HCT116 (cell line): Measurements from ENCODE around the gene MTRR. TPM values are rescaled to one million over a fixed set of nuclear protein-coding genes. Genes with fewer than 3 reads are reported as not detected.

Source experiments
- ATAC-seq: fragments of 200-7000 bp; cut with Tn5 transposase; 2 replicates; pipeline ENCODE4 v1.9.1; 2020; ENCODE audit warnings: mild to moderate bottlenecking, moderate library complexity
- BruUV-seq: library from RNA; stranded (reverse); fragments of 400-500 nt; replicated peaks from 2 replicates; lab custom pipeline; 2021; lab: Mats Ljungman, UMichigan
- CTCF ChIA-PET: fragments of 300-600 bp; sonication (Branson Sonifier 250); formaldehyde crosslinking; loops from one replicate; lab custom pipeline; 2021; ENCODE audit warnings: antibody characterized with exemption; lab: Charles Lee
- POLR2A ChIA-PET: fragments of 300-600, 350-600 bp; sonication (Branson Sonifier 250); formaldehyde crosslinking; loops from one replicate; lab custom pipeline; 2021; ENCODE audit warnings: antibody characterized with exemption; lab: Charles Lee
- RAD21 ChIA-PET, 2 experiments: fragments of 300-600 bp; sonication (Branson Sonifier 250); formaldehyde crosslinking; loops; one replicate each; lab custom pipeline; 2023; ENCODE audit warnings: low total read pairs in 2 of 2; ENCODE audit not compliant: uncharacterized antibody in 2 of 2, unreplicated experiment in 2 of 2, low non-redundant PET in 1 of 2; lab: Charles Lee
- DNase-seq: peaks from one replicate; pipeline ENCODE4 v3.0.0-alpha.2; 2010; ENCODE audit warnings: low read depth, low spot score
- H2AFZ ChIP-seq: fragments of 200-600 bp; shearing (Covaris generic), sonication (generic); 2 replicates; pipeline ENCODE4 v1.6.1; 2017; ENCODE audit warnings: low read depth, mixed run types, mixed read lengths, antibody characterized with exemption, low read length; ENCODE audit not compliant: poor library complexity, severe bottlenecking
- H3K27ac ChIP-seq: 2 replicates; pipeline ENCODE4 v1.5.1; 2012; ENCODE audit warnings: low read depth, low read length
- H3K27me3 ChIP-seq: fragments of 200-600 bp; sonication (generic); 2 replicates; pipeline ENCODE4 v1.6.1; 2016; ENCODE audit warnings: mixed run types, low read length, mixed read lengths; ENCODE audit not compliant: insufficient read depth
- H3K36me3 ChIP-seq, 2 experiments: fragments of 200-500 bp in 1 of 2; fragments of 200-600 bp in 1 of 2; sonication (Bioruptor generic) in 1 of 2; sonication (generic) in 1 of 2; 2 replicates each; pipeline versions ENCODE4 v1.5.1 to v1.6.1; 2014 to 2016; ENCODE audit warnings: low read length in 2 of 2, inconsistent platforms in 1 of 2, mixed read lengths in 1 of 2, mixed run types in 1 of 2; ENCODE audit not compliant: insufficient read depth in 2 of 2, control insufficient read depth in 1 of 2
- H3K4me1 ChIP-seq, 2 experiments: fragments of 200-600 bp in 1 of 2; sonication (generic) in 1 of 2; 2 replicates each; pipeline versions ENCODE4 v1.5.1 to v1.6.1; 2012 to 2017; ENCODE audit warnings: low read length in 2 of 2, inconsistent platforms in 1 of 2, mild to moderate bottlenecking in 1 of 2, mixed read lengths in 1 of 2, mixed run types in 1 of 2, moderate library complexity in 1 of 2; ENCODE audit not compliant: insufficient read depth in 2 of 2, control insufficient read depth in 1 of 2
- H3K4me2 ChIP-seq: fragments of 200-600 bp; sonication (generic); 2 replicates; pipeline ENCODE4 v1.6.1; 2017; ENCODE audit warnings: mixed run types, low read length, mixed read lengths
- H3K4me3 ChIP-seq, 2 experiments: fragments of 200-600 bp in 1 of 2; sonication (generic) in 1 of 2; replicated peaks in 1 of 2; 2 replicates each; pipeline ENCODE4 v1.5.1; 2011 to 2016; ENCODE audit warnings: low read length in 2 of 2, control low read depth in 1 of 2, low read depth in 1 of 2, mild to moderate bottlenecking in 1 of 2, mixed read lengths in 1 of 2, mixed run types in 1 of 2
- H3K79me2 ChIP-seq: fragments of 200-600 bp; sonication (generic); 2 replicates; pipeline ENCODE4 v1.6.1; 2017; ENCODE audit warnings: mild to moderate bottlenecking, mixed run types, low read length, moderate library complexity, mixed read lengths; ENCODE audit not compliant: insufficient read depth
- H3K9ac ChIP-seq: fragments of 200-600 bp; sonication (generic); 2 replicates; pipeline ENCODE4 v1.6.1; 2016; ENCODE audit warnings: low read length, mixed read lengths
- H3K9me2 ChIP-seq: fragments of 200-600 bp; sonication (generic), shearing (Covaris generic); 2 replicates; pipeline ENCODE4 v1.6.1; 2017; ENCODE audit warnings: mixed run types, mild to moderate bottlenecking, moderate library complexity; ENCODE audit not compliant: insufficient read depth
- H3K9me3 ChIP-seq, 2 experiments: fragments of 200-500 bp in 1 of 2; fragments of 200-600 bp in 1 of 2; sonication (Bioruptor generic) in 1 of 2; sonication (generic) in 1 of 2; 2 replicates each; pipeline ENCODE4 v1.6.1; 2014 to 2017; ENCODE audit warnings: low read length in 2 of 2, mixed read lengths in 2 of 2, inconsistent platforms in 1 of 2, low read depth in 1 of 2, mild to moderate bottlenecking in 1 of 2, mixed run types in 1 of 2, moderate library complexity in 1 of 2; ENCODE audit not compliant: control insufficient read depth in 1 of 2, insufficient read depth in 1 of 2
- H4K20me1 ChIP-seq: fragments of 200-600 bp; sonication (generic), shearing (Covaris generic); 2 replicates; pipeline ENCODE4 v1.6.1; 2017; ENCODE audit warnings: mixed run types, mild to moderate bottlenecking, moderate library complexity; ENCODE audit not compliant: insufficient read depth
- CBX3 ChIP-seq: IDR thresholded peaks from 2 replicates; pipeline ENCODE4 v1.6.1; 2012; ENCODE audit warnings: low read depth
- CEBPB ChIP-seq: IDR thresholded peaks from 2 replicates; pipeline ENCODE4 v1.6.1; 2012; ENCODE audit warnings: low read depth
- EGR1 ChIP-seq: IDR thresholded peaks from 2 replicates; pipeline ENCODE4 v1.6.1; 2012; ENCODE audit warnings: low read depth
- ELF1 ChIP-seq: IDR thresholded peaks from 2 replicates; pipeline ENCODE4 v1.6.1; 2012; ENCODE audit warnings: low read depth, borderline replicate concordance
- EZH2 ChIP-seq: fragments of 200-600 bp; sonication (generic); IDR thresholded peaks from 2 replicates; pipeline ENCODE4 v1.6.1; 2017; ENCODE audit warnings: antibody characterized with exemption, mixed run types
- EZH2phosphoT487 ChIP-seq: fragments of 200-600 bp; IDR thresholded peaks from 2 replicates; pipeline ENCODE4 v1.6.1; 2018; ENCODE audit warnings: antibody characterized with exemption, borderline replicate concordance
- JUND ChIP-seq: IDR thresholded peaks from 2 replicates; pipeline ENCODE4 v1.6.1; 2012
- POLR2A ChIP-seq: IDR thresholded peaks from 2 replicates; pipeline ENCODE4 v1.7.0; 2011; ENCODE audit warnings: borderline replicate concordance; ENCODE audit not compliant: insufficient read depth, insufficient read length; ENCODE audit errors: extremely low read depth
- POLR2AphosphoS5 ChIP-seq: IDR thresholded peaks from 2 replicates; pipeline ENCODE4 v1.6.1; 2011; ENCODE audit warnings: mild to moderate bottlenecking, low read depth, low read length, moderate library complexity
- RAD21 ChIP-seq: IDR thresholded peaks from 2 replicates; pipeline ENCODE4 v1.6.1; 2012; ENCODE audit warnings: low read depth, mild to moderate bottlenecking
- SIN3A ChIP-seq: IDR thresholded peaks from 2 replicates; pipeline ENCODE4 v1.6.1; 2012; ENCODE audit warnings: low read depth
- SP1 ChIP-seq: IDR thresholded peaks from 2 replicates; pipeline ENCODE4 v1.6.1; 2012; ENCODE audit warnings: low read depth
- TCF7L2 ChIP-seq: IDR thresholded peaks from 2 replicates; pipeline ENCODE4 v1.7.0; 2011; ENCODE audit warnings: borderline replicate concordance, inconsistent platforms; ENCODE audit not compliant: insufficient read depth, insufficient read length; ENCODE audit errors: extremely low read depth
- ZFX ChIP-seq: fragments of 450-650 bp; IDR thresholded peaks from 2 replicates; pipeline ENCODE4 v1.6.1; 2017
- intact Hi-C: fragments of 100-400 bp; cut with micrococcal nuclease; formaldehyde crosslinking; loops from 2 replicates; pipeline ENCODE4 v1.10.0; 2022
- total RNA-seq: library from RNA; stranded (reverse); gene quantifications from one replicate; pipeline ENCODE4 v1.2.1, GENCODE V29; 2021; ENCODE audit not compliant: unreplicated experiment
- TF ChIP-seq, protein P1 (sequence below): IDR thresholded peaks from 2 replicates; pipeline ENCODE4 v1.6.1; 2012
- TF ChIP-seq, protein P2 (sequence below), 3 experiments: fragments of 200-600 bp in 1 of 3; sonication (generic) in 1 of 3; IDR thresholded peaks in 2 of 3; conservative IDR thresholded peaks in 1 of 3; 2 replicates each; pipeline ENCODE4 v1.5.1; 2012 to 2017; ENCODE audit warnings: low read depth in 2 of 3, low read length in 2 of 3, antibody characterized with exemption in 1 of 3, borderline replicate concordance in 1 of 3, control low read depth in 1 of 3, mild to moderate bottlenecking in 1 of 3, mixed read lengths in 1 of 3, mixed run types in 1 of 3, moderate library complexity in 1 of 3; ENCODE audit not compliant: insufficient read depth in 1 of 3
- TF ChIP-seq, protein P3 (sequence below): IDR thresholded peaks from 2 replicates; pipeline ENCODE4 v1.6.1; 2011; ENCODE audit warnings: mild to moderate bottlenecking, low read length, moderate library complexity; ENCODE audit not compliant: insufficient replicate concordance; ENCODE audit errors: extremely low read depth

Gene MTRR
- total RNA-seq, 1 experiment from 2014 or later, result 32.5 TPM

DNA sequence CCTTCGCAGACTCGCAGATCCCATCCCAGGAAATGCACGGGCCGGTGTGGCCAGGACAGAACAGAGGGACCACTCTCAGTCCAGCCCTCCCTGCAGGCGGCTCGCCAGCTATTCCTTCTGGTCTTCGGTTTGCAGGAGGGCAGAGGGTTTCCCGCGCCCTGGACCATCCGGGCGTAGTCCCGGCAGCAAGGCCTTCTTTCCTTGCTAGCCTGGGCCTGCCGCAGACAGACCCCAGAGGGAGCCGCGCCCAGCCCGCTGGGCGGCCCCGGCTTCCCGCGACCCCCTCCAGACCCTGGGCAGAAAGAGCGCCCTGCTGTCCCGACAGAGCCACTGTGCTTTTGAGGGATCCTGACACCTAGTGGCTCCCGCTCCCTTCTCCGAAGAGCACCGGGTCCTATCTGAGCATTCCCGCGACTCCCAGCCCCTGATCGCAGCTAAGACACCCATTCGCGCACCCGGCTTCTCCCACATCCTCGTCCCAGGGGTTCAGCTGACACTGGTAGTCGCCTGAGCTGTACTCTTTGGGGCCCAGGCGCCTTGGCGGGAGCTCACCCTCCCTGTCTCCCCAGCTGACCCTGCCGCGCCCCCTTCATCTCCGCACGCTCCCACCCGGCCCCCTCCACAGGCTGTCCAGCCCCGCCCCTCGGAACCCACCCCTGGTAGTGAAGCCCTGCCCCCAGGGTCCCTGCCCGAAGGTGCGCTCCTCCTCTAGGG lies 19.1 kb upstream of the MTRR start:
- TF ChIP-seq CBX3 (no peak), CEBPB (no peak), RAD21 (no peak), SIN3A (no peak), EGR1 (no peak), POLR2A (no peak), JUND (no peak), TCF7L2 (no peak), ELF1 (no peak), EZH2 (no peak), ZFX (no peak), EZH2phosphoT487 (no peak), SP1 (no peak), POLR2AphosphoS5 (no peak)
- TF ChIP-seq, protein P1, sequence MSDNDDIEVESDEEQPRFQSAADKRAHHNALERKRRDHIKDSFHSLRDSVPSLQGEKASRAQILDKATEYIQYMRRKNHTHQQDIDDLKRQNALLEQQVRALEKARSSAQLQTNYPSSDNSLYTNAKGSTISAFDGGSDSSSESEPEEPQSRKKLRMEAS, result no peak
- TF ChIP-seq, protein P2, sequence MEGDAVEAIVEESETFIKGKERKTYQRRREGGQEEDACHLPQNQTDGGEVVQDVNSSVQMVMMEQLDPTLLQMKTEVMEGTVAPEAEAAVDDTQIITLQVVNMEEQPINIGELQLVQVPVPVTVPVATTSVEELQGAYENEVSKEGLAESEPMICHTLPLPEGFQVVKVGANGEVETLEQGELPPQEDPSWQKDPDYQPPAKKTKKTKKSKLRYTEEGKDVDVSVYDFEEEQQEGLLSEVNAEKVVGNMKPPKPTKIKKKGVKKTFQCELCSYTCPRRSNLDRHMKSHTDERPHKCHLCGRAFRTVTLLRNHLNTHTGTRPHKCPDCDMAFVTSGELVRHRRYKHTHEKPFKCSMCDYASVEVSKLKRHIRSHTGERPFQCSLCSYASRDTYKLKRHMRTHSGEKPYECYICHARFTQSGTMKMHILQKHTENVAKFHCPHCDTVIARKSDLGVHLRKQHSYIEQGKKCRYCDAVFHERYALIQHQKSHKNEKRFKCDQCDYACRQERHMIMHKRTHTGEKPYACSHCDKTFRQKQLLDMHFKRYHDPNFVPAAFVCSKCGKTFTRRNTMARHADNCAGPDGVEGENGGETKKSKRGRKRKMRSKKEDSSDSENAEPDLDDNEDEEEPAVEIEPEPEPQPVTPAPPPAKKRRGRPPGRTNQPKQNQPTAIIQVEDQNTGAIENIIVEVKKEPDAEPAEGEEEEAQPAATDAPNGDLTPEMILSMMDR (IDR thresholded peaks at IDR 0.05 in 2 of 3, conservative IDR thresholded peaks at IDR 0.05 in 1 of 3; ENCODE audit: borderline replicate concordance in 1 of 3, insufficient read depth in 1 of 3, low read depth in 2 of 3, low read length in 2 of 3), result no peak
- TF ChIP-seq, protein P3, sequence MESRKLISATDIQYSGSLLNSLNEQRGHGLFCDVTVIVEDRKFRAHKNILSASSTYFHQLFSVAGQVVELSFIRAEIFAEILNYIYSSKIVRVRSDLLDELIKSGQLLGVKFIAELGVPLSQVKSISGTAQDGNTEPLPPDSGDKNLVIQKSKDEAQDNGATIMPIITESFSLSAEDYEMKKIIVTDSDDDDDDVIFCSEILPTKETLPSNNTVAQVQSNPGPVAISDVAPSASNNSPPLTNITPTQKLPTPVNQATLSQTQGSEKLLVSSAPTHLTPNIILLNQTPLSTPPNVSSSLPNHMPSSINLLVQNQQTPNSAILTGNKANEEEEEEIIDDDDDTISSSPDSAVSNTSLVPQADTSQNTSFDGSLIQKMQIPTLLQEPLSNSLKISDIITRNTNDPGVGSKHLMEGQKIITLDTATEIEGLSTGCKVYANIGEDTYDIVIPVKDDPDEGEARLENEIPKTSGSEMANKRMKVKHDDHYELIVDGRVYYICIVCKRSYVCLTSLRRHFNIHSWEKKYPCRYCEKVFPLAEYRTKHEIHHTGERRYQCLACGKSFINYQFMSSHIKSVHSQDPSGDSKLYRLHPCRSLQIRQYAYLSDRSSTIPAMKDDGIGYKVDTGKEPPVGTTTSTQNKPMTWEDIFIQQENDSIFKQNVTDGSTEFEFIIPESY, result no peak
- TF ChIP-seq, all 23 proteins: peak for 0
- CTCF ChIA-PET, result no interaction called here
- Histone ChIP-seq H3K4me3 (no peak overlapping the region), H3K4me2 (no peak overlapping the region), H3K27ac (no peak overlapping the region), H3K79me2 (no peaks in the 10 kb centered on the region), H3K9me3 (no peaks in the 10 kb centered on the region), H3K9me2 (no peaks in the 10 kb centered on the region), H3K27me3 (no peaks in the 10 kb centered on the region), H4K20me1 (no peaks in the 10 kb centered on the region), H2AFZ (no peak overlapping the region), H3K9ac (no peak overlapping the region), H3K36me3 (no peaks in the 10 kb centered on the region), H3K4me1 (no peaks in the 10 kb centered on the region)
- BruUV-seq, result no TSS peak
- DNase-seq (no peak), ATAC-seq (no peak)
- RAD21 ChIA-PET, result interaction anchor here in 1 of 2 experiments (0.7 kb wide), 1 partner anchor 1715 kb away, joined by 5 read pairs; no protein-coding TSS in a partner anchor
- intact Hi-C loops, result no loop called here
- POLR2A ChIA-PET, result no interaction called here
